ENCODE data around the gene ARHGEF39.

ARHGEF39 gene

GRCh38 chr9:35682520-35683315, 17.7 kb upstream of the ARHGEF39 start:
- no peak overlapping the region for H3K27ac ChIP-seq (ENCODE audit: low read length)
- H3K36me3 ChIP-seq (ENCODE audit: control insufficient read depth in 1 of 2, insufficient read depth in 2 of 2, low read length in 2 of 2) = peaks cover 26 to 43% of the 10 kb centered on the region in 2 donors
- H3K4me1 ChIP-seq (ENCODE audit: control insufficient read depth in 1 of 2, insufficient read depth in 2 of 2, low read length in 2 of 2) = peaks cover 0 to 33% of the 10 kb centered on the region in 2 donors
- no peaks in the 10 kb centered on the region for H3K27me3 ChIP-seq (ENCODE audit: low read depth, low read length)
- no peaks in the 10 kb centered on the region for H3K9me3 ChIP-seq (ENCODE audit: control insufficient read depth in 1 of 2, low read length in 2 of 2)
- H3K4me3 ChIP-seq (ENCODE audit: low read depth in 1 of 2, low read length in 2 of 2) = peak overlapping the region in 1 of 2 donors; percentile 4

- no peaks in the 10 kb centered on the region for H3K9me3 ChIP-seq (ENCODE audit: control insufficient read depth in 1 of 2, low read length in 2 of 2)
- no peaks in the 10 kb centered on the region for H3K27me3 ChIP-seq (ENCODE audit: low read depth, low read length)
- peaks cover 26 to 43% of the 10 kb centered on the region in 2 donors for H3K36me3 ChIP-seq (ENCODE audit: control insufficient read depth in 1 of 2, insufficient read depth in 2 of 2, low read length in 2 of 2)
- no peak overlapping the region for H3K4me3 ChIP-seq (ENCODE audit: low read depth in 1 of 2, low read length in 2 of 2)
- H3K27ac ChIP-seq (ENCODE audit: low read length) = peak overlapping the region; percentile 61
- peaks cover 0 to 33% of the 10 kb centered on the region in 2 donors for H3K4me1 ChIP-seq (ENCODE audit: control insufficient read depth in 1 of 2, insufficient read depth in 2 of 2, low read length in 2 of 2)
These were observed 17.1 kb upstream of the ARHGEF39 start for GRCh38 chr9:35682051-35682450.

- peaks cover 26 to 37% of the 10 kb centered on the region in 2 donors for H3K36me3 ChIP-seq (ENCODE audit: control insufficient read depth in 1 of 2, insufficient read depth in 2 of 2, low read length in 2 of 2)
- H3K4me1 ChIP-seq (ENCODE audit: control insufficient read depth in 1 of 2, insufficient read depth in 2 of 2, low read length in 2 of 2) = peaks cover 0 to 30% of the 10 kb centered on the region in 2 donors
- H3K4me3 ChIP-seq (ENCODE audit: low read depth in 1 of 2, low read length in 2 of 2) = no peak overlapping the region
- peaks cover under 1% of the 10 kb centered on the region for H3K27me3 ChIP-seq (ENCODE audit: low read depth, low read length)
- no peaks in the 10 kb centered on the region for H3K9me3 ChIP-seq (ENCODE audit: control insufficient read depth in 1 of 2, low read length in 2 of 2)
- peak overlapping the region; percentile 61 for H3K27ac ChIP-seq (ENCODE audit: low read length)
These were observed 16.5 kb upstream of the ARHGEF39 start for GRCh38 chr9:35681341-35682002.

GRCh38 chr9:35680331-35681105, 15.5 kb upstream of the ARHGEF39 start:
- Histone ChIP-seq H3K4me3 (ENCODE audit: low read depth in 1 of 2, low read length in 2 of 2) (no peak overlapping the region), H3K9me3 (ENCODE audit: control insufficient read depth in 1 of 2, low read length in 2 of 2) (no peaks in the 10 kb centered on the region), H3K27ac (ENCODE audit: low read length) (peak overlapping the region; percentile 51), H3K4me1 (ENCODE audit: control insufficient read depth in 1 of 2, insufficient read depth in 2 of 2, low read length in 2 of 2) (peaks cover 0 to 36% of the 10 kb centered on the region in 2 donors), H3K27me3 (ENCODE audit: low read depth, low read length) (peaks cover 4% of the 10 kb centered on the region), H3K36me3 (ENCODE audit: control insufficient read depth in 1 of 2, insufficient read depth in 2 of 2, low read length in 2 of 2) (peaks cover 26 to 31% of the 10 kb centered on the region in 2 donors)

- peaks cover 4% of the 10 kb centered on the region for H3K27me3 ChIP-seq (ENCODE audit: low read depth, low read length)
- H3K36me3 ChIP-seq (ENCODE audit: control insufficient read depth in 1 of 2, insufficient read depth in 2 of 2, low read length in 2 of 2) = peaks cover 23 to 24% of the 10 kb centered on the region in 2 donors
- H3K27ac ChIP-seq (ENCODE audit: low read length) = peak overlapping the region; percentile 51
- H3K9me3 ChIP-seq (ENCODE audit: control insufficient read depth in 1 of 2, low read length in 2 of 2) = no peaks in the 10 kb centered on the region
- no peak overlapping the region for H3K4me3 ChIP-seq (ENCODE audit: low read depth in 1 of 2, low read length in 2 of 2)
- peaks cover 0 to 31% of the 10 kb centered on the region in 2 donors for H3K4me1 ChIP-seq (ENCODE audit: control insufficient read depth in 1 of 2, insufficient read depth in 2 of 2, low read length in 2 of 2)
These were observed 14.9 kb upstream of the ARHGEF39 start for GRCh38 chr9:35679766-35680330.

- Histone ChIP-seq H3K27ac (ENCODE audit: low read length) (no peak overlapping the region), H3K27me3 (ENCODE audit: low read depth, low read length) (peaks cover 4% of the 10 kb centered on the region), H3K9me3 (ENCODE audit: control insufficient read depth in 1 of 2, low read length in 2 of 2) (no peaks in the 10 kb centered on the region), H3K4me1 (ENCODE audit: control insufficient read depth in 1 of 2, insufficient read depth in 2 of 2, low read length in 2 of 2) (peaks cover 0 to 25% of the 10 kb centered on the region in 2 donors), H3K4me3 (ENCODE audit: low read depth in 1 of 2, low read length in 2 of 2) (no peak overlapping the region), H3K36me3 (ENCODE audit: control insufficient read depth in 1 of 2, insufficient read depth in 2 of 2, low read length in 2 of 2) (peaks cover 17 to 19% of the 10 kb centered on the region in 2 donors)
These were observed 14.1 kb upstream of the ARHGEF39 start for GRCh38 chr9:35679091-35679490.

GRCh38 chr9:35675732-35676392, 10.9 kb upstream of the ARHGEF39 start:
- Histone ChIP-seq H3K27ac (ENCODE audit: low read length) (no peak overlapping the region), H3K4me3 (ENCODE audit: low read depth in 1 of 2, low read length in 2 of 2) (peak overlapping the region; percentile 17 to 68)

GRCh38 chr9:35675204-35675603, 10.2 kb upstream of the ARHGEF39 start:
- Histone ChIP-seq H3K27me3 (ENCODE audit: low read depth, low read length) (peaks cover 4% of the 10 kb centered on the region), H3K27ac (ENCODE audit: low read length) (no peak overlapping the region), H3K9me3 (ENCODE audit: control insufficient read depth in 1 of 2, low read length in 2 of 2) (no peaks in the 10 kb centered on the region), H3K4me1 (ENCODE audit: control insufficient read depth in 1 of 2, insufficient read depth in 2 of 2, low read length in 2 of 2) (peaks cover 0 to 15% of the 10 kb centered on the region in 2 donors), H3K4me3 (ENCODE audit: low read depth in 1 of 2, low read length in 2 of 2) (peak overlapping the region; percentile 17 to 68), H3K36me3 (ENCODE audit: control insufficient read depth in 1 of 2, insufficient read depth in 2 of 2, low read length in 2 of 2) (no peaks in the 10 kb centered on the region)

More at GRCh38 chr9:35675732-35676392, 10.9 kb upstream of the ARHGEF39 start:
- Histone ChIP-seq H3K27me3 (ENCODE audit: low read depth, low read length) (peaks cover 4% of the 10 kb centered on the region), H3K36me3 (ENCODE audit: control insufficient read depth in 1 of 2, insufficient read depth in 2 of 2, low read length in 2 of 2) (no peaks in the 10 kb centered on the region), H3K9me3 (ENCODE audit: control insufficient read depth in 1 of 2, low read length in 2 of 2) (no peaks in the 10 kb centered on the region), H3K4me1 (ENCODE audit: control insufficient read depth in 1 of 2, insufficient read depth in 2 of 2, low read length in 2 of 2) (peaks cover 0 to 15% of the 10 kb centered on the region in 2 donors)

- no peaks in the 10 kb centered on the region for H3K9me3 ChIP-seq (ENCODE audit: control insufficient read depth in 1 of 2, low read length in 2 of 2)
- peak overlapping the region; percentile 56 for H3K27ac ChIP-seq (ENCODE audit: low read length)
- no peaks in the 10 kb centered on the region for H3K36me3 ChIP-seq (ENCODE audit: control insufficient read depth in 1 of 2, insufficient read depth in 2 of 2, low read length in 2 of 2)
- peak overlapping the region in 1 of 2 donors; percentile 37 for H3K4me3 ChIP-seq (ENCODE audit: low read depth in 1 of 2, low read length in 2 of 2)
- H3K4me1 ChIP-seq (ENCODE audit: control insufficient read depth in 1 of 2, insufficient read depth in 2 of 2, low read length in 2 of 2) = peaks cover 0 to 15% of the 10 kb centered on the region in 2 donors
- H3K27me3 ChIP-seq (ENCODE audit: low read depth, low read length) = peaks cover 4% of the 10 kb centered on the region
These were observed 9.0 kb upstream of the ARHGEF39 start for GRCh38 chr9:35674025-35674361.

GRCh38 chr9:35673132-35674024, 8.4 kb upstream of the ARHGEF39 start, which contains the start of gene CA9:
CA9 (plus strand) TSS chr9:35673928; CDS start chr9:35673960, 32 bp downstream.
- peak within 1 kb of the TSS; percentile 56 for H3K27ac ChIP-seq (ENCODE audit: low read length)
- peaks cover 4% of the 10 kb centered on the region for H3K27me3 ChIP-seq (ENCODE audit: low read depth, low read length)
- no peaks in the 10 kb centered on the region for H3K9me3 ChIP-seq (ENCODE audit: control insufficient read depth in 1 of 2, low read length in 2 of 2)
- H3K4me1 ChIP-seq (ENCODE audit: control insufficient read depth in 1 of 2, insufficient read depth in 2 of 2, low read length in 2 of 2) = peaks cover 0 to 15% of the 10 kb centered on the region in 2 donors
- H3K4me3 ChIP-seq (ENCODE audit: low read depth in 1 of 2, low read length in 2 of 2) = peak within 1 kb of the TSS in 1 of 2 donors; percentile 37
- H3K36me3 ChIP-seq (ENCODE audit: control insufficient read depth in 1 of 2, insufficient read depth in 2 of 2, low read length in 2 of 2) = no peaks in the 10 kb centered on the region
